Nephron (organoid): ENCODE data around the gene TNFRSF8.

Source experiments
- H3K27ac Mint-ChIP-seq, 3 experiments: 2 replicates each; pipeline ENCODE4 v1.8.0; 2020; ENCODE audit warnings: mixed read lengths in 3 of 3, mild to moderate bottlenecking in 2 of 3, moderate library complexity in 1 of 3
- H3K27me3 Mint-ChIP-seq: 2 replicates; pipeline ENCODE4 v1.8.0; 2021; ENCODE audit warnings: low read depth, mild to moderate bottlenecking, moderate library complexity, mixed read lengths
- H3K36me3 Mint-ChIP-seq: 2 replicates; pipeline ENCODE4 v1.8.0; 2020; ENCODE audit warnings: low read depth, mixed read lengths
- H3K4me1 Mint-ChIP-seq: 2 replicates; pipeline ENCODE4 v1.8.0; 2020; ENCODE audit warnings: mixed read lengths
- H3K4me3 Mint-ChIP-seq, 3 experiments: 2 replicates each; pipeline ENCODE4 v1.8.0; 2020; ENCODE audit warnings: mild to moderate bottlenecking in 3 of 3, mixed read lengths in 3 of 3, moderate library complexity in 2 of 3
- H3K9me3 Mint-ChIP-seq: 2 replicates; pipeline ENCODE4 v1.8.0; 2020; ENCODE audit warnings: mixed read lengths
- TF ChIP-seq, protein P1 (sequence below), 3 experiments: fragments of 200-600 bp; sonication (generic); IDR thresholded peaks; one replicate each; pipeline ENCODE4 v1.5.0; 2021; ENCODE audit warnings: antibody characterized with exemption in 3 of 3; ENCODE audit not compliant: unreplicated experiment in 3 of 3

Gene TNFRSF8

GRCh38 chr1:12046749-12047119, 16.4 kb upstream of the TNFRSF8 start:
- Mint-ChIP-seq H3K4me3 (no peak overlapping the region), H3K27me3 (peaks cover 9% of the 10 kb centered on the region), H3K27ac (no peak overlapping the region), H3K4me1 (peaks cover 1% of the 10 kb centered on the region), H3K9me3 (no peaks in the 10 kb centered on the region), H3K36me3 (no peaks in the 10 kb centered on the region)
- TF ChIP-seq, protein P1, sequence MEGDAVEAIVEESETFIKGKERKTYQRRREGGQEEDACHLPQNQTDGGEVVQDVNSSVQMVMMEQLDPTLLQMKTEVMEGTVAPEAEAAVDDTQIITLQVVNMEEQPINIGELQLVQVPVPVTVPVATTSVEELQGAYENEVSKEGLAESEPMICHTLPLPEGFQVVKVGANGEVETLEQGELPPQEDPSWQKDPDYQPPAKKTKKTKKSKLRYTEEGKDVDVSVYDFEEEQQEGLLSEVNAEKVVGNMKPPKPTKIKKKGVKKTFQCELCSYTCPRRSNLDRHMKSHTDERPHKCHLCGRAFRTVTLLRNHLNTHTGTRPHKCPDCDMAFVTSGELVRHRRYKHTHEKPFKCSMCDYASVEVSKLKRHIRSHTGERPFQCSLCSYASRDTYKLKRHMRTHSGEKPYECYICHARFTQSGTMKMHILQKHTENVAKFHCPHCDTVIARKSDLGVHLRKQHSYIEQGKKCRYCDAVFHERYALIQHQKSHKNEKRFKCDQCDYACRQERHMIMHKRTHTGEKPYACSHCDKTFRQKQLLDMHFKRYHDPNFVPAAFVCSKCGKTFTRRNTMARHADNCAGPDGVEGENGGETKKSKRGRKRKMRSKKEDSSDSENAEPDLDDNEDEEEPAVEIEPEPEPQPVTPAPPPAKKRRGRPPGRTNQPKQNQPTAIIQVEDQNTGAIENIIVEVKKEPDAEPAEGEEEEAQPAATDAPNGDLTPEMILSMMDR (IDR thresholded peaks at IDR 0.05; ENCODE audit: unreplicated experiment in 3 of 3), result no peak

GRCh38 chr1:12047120-12047876, 15.8 kb upstream of the TNFRSF8 start:
- Mint-ChIP-seq H3K9me3 (no peaks in the 10 kb centered on the region), H3K27ac (no peak overlapping the region), H3K4me3 (no peak overlapping the region), H3K27me3 (peaks cover 9% of the 10 kb centered on the region), H3K36me3 (no peaks in the 10 kb centered on the region), H3K4me1 (peaks cover 7% of the 10 kb centered on the region)
- TF ChIP-seq, protein P1 (IDR thresholded peaks at IDR 0.05; ENCODE audit: unreplicated experiment in 3 of 3), result no peak

DNA sequence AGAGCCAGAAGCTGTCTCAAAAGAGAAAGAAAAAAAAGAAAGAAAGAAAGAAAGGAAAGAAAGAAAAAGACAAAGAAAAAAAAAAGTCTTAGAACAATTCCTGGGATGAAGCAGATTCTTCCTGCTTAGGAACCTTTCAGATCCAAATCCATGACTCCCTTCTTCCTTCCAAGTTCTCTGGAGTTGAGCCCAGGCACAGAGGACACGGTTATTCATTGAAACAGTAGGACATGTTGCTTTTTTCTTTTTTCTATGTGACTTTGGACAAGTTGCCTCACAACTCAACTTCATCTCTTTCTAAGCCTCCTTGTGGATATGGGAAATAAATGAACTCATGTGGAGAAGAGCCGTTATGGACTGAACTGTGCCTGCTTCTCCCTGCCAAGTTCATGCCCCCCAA, 14.7 kb upstream of the TNFRSF8 start:
- no peaks in the 10 kb centered on the region for H3K9me3 Mint-ChIP-seq
- peaks cover 9% of the 10 kb centered on the region for H3K27me3 Mint-ChIP-seq
- no peaks in the 10 kb centered on the region for H3K36me3 Mint-ChIP-seq
- H3K4me3 Mint-ChIP-seq, result no peak overlapping the region
- TF ChIP-seq, protein P1 (IDR thresholded peaks at IDR 0.05; ENCODE audit: unreplicated experiment in 3 of 3), result no peak
- H3K27ac Mint-ChIP-seq, result no peak overlapping the region
- peaks cover 14% of the 10 kb centered on the region for H3K4me1 Mint-ChIP-seq

GRCh38 chr1:12049616-12050015, 13.5 kb upstream of the TNFRSF8 start:
- no peak overlapping the region for H3K4me3 Mint-ChIP-seq
- H3K9me3 Mint-ChIP-seq, result no peaks in the 10 kb centered on the region
- peaks cover 19% of the 10 kb centered on the region for H3K4me1 Mint-ChIP-seq
- H3K27ac Mint-ChIP-seq, result no peak overlapping the region
- peaks cover 9% of the 10 kb centered on the region for H3K27me3 Mint-ChIP-seq
- H3K36me3 Mint-ChIP-seq, result no peaks in the 10 kb centered on the region
- TF ChIP-seq, protein P1 (IDR thresholded peaks at IDR 0.05; ENCODE audit: unreplicated experiment in 3 of 3), result no peak

GRCh38 chr1:12051361-12051760, 11.7 kb upstream of the TNFRSF8 start:
- no peaks in the 10 kb centered on the region for H3K9me3 Mint-ChIP-seq
- no peak overlapping the region for H3K27ac Mint-ChIP-seq
- H3K27me3 Mint-ChIP-seq, result peaks cover 8% of the 10 kb centered on the region
- H3K4me1 Mint-ChIP-seq, result peaks cover 19% of the 10 kb centered on the region
- TF ChIP-seq, protein P1 (IDR thresholded peaks at IDR 0.05; ENCODE audit: unreplicated experiment in 3 of 3), result no peak
- no peaks in the 10 kb centered on the region for H3K36me3 Mint-ChIP-seq
- no peak overlapping the region for H3K4me3 Mint-ChIP-seq

- no peaks in the 10 kb centered on the region for H3K36me3 Mint-ChIP-seq
- H3K27ac Mint-ChIP-seq, result peak overlapping the region; percentile 47 to 85 (median 66)
- TF ChIP-seq, protein P1 (IDR thresholded peaks at IDR 0.05; ENCODE audit: unreplicated experiment in 3 of 3), result no peak
- peaks cover 19% of the 10 kb centered on the region for H3K4me1 Mint-ChIP-seq
- no peak overlapping the region for H3K4me3 Mint-ChIP-seq
- H3K9me3 Mint-ChIP-seq, result no peaks in the 10 kb centered on the region
- H3K27me3 Mint-ChIP-seq, result peaks cover 11% of the 10 kb centered on the region
Observed at GRCh38 chr1:12052008-12052573, 11.0 kb upstream of the TNFRSF8 start.
